OCI-LY1 (cell line): Measurements from ENCODE around the gene DGKD.

Experiments used
- H2AFZ ChIP-seq: fragments of 200-600 bp; sonication (generic), shearing (Covaris generic); 2 replicates; pipeline ENCODE4 v1.6.0; 2014; ENCODE audit warnings: antibody characterized with exemption, mild to moderate bottlenecking, low read length
- H3F3A ChIP-seq: fragments of 200-600 bp; sonication (generic), shearing (Covaris generic); 2 replicates; pipeline ENCODE4 v1.6.0; 2014; ENCODE audit warnings: mild to moderate bottlenecking, antibody characterized with exemption, low read length, moderate library complexity; ENCODE audit not compliant: insufficient read depth
- H3K27ac ChIP-seq: fragments of 200-600 bp; sonication (generic); 2 replicates; pipeline ENCODE4 v1.5.1; 2014; ENCODE audit warnings: low read length, mixed run types, mild to moderate bottlenecking, low read depth; ENCODE audit not compliant: poor library complexity, severe bottlenecking
- H3K27me3 ChIP-seq: fragments of 200-600 bp; sonication (generic); 2 replicates; pipeline ENCODE4 v1.6.0; 2014; ENCODE audit warnings: antibody characterized with exemption, mild to moderate bottlenecking, low read length, moderate library complexity; ENCODE audit not compliant: insufficient read depth
- H3K36me3 ChIP-seq: fragments of 200-600 bp; sonication (generic); 2 replicates; pipeline ENCODE4 v1.6.1; 2014; ENCODE audit warnings: mild to moderate bottlenecking, antibody characterized with exemption, low read length, moderate library complexity, mixed read lengths; ENCODE audit not compliant: insufficient read depth
- H3K4me1 ChIP-seq: fragments of 200-600 bp; sonication (generic); 2 replicates; pipeline ENCODE4 v1.5.1; 2014; ENCODE audit warnings: mild to moderate bottlenecking, low read length, moderate library complexity; ENCODE audit not compliant: insufficient read depth, severe bottlenecking
- H3K4me2 ChIP-seq: fragments of 200-600 bp; sonication (generic), shearing (Covaris generic); 2 replicates; pipeline ENCODE4 v1.6.1; 2014; ENCODE audit warnings: low read length
- H3K4me3 ChIP-seq: fragments of 200-600 bp; sonication (generic); 2 replicates; pipeline ENCODE4 v1.5.1; 2014; ENCODE audit warnings: low read length, low read depth, mild to moderate bottlenecking, mixed read lengths; ENCODE audit not compliant: poor library complexity, severe bottlenecking
- H3K79me2 ChIP-seq: fragments of 200-600 bp; shearing (Covaris generic); 2 replicates; pipeline ENCODE4 v1.6.1; 2016; ENCODE audit warnings: mixed run types, low read length, mixed read lengths; ENCODE audit not compliant: insufficient read depth
- H3K9ac ChIP-seq: fragments of 200-600 bp; sonication (generic), shearing (Covaris generic); 2 replicates; pipeline ENCODE4 v1.6.1; 2014; ENCODE audit warnings: mild to moderate bottlenecking, low read length, mixed read lengths
- H3K9me2 ChIP-seq: fragments of 200-600 bp; sonication (generic), shearing (Covaris generic); 2 replicates; pipeline ENCODE4 v1.6.1; 2014; ENCODE audit warnings: low read depth, mild to moderate bottlenecking, low read length, mixed read lengths
- H3K9me3 ChIP-seq: fragments of 200-600 bp; shearing (Covaris generic); 2 replicates; pipeline ENCODE4 v1.6.1; 2014; ENCODE audit warnings: low read length, mixed read lengths
- H4K20me1 ChIP-seq: fragments of 200-600 bp; sonication (generic), shearing (Covaris generic); 2 replicates; pipeline ENCODE4 v1.6.0; 2016; ENCODE audit warnings: mild to moderate bottlenecking, low read length; ENCODE audit not compliant: insufficient read depth
- CTCF ChIP-seq: fragments of 200-600 bp; sonication (generic), shearing (Covaris generic); IDR thresholded peaks from 2 replicates; pipeline ENCODE4 v1.5.1; 2017; ENCODE audit warnings: mild to moderate bottlenecking, antibody characterized with exemption, low read length, moderate library complexity, mixed read lengths
- EZH2 ChIP-seq: fragments of 200-600 bp; sonication (generic), shearing (Covaris generic); IDR thresholded peaks from 2 replicates; pipeline ENCODE4 v1.8.0; 2017; ENCODE audit warnings: borderline replicate concordance, mixed run types, mild to moderate bottlenecking, antibody characterized with exemption, low read length, moderate library complexity, mixed read lengths

DGKD gene

GRCh38 chr2:233406865-233407264 lies 52.6 kb downstream of the DGKD start:
- Histone ChIP-seq H2AFZ (no peak overlapping the region), H3K4me3 (no peak overlapping the region), H3K27me3 (no peaks in the 10 kb centered on the region), H3K4me2 (no peak overlapping the region), H3K9me2 (no peaks in the 10 kb centered on the region), H3K27ac (no peak overlapping the region), H3K9ac (no peak overlapping the region), H3K79me2 (no peaks in the 10 kb centered on the region), H3F3A (no peaks in the 10 kb centered on the region), H4K20me1 (no peaks in the 10 kb centered on the region), H3K9me3 (peaks cover 16% of the 10 kb centered on the region), H3K4me1 (no peaks in the 10 kb centered on the region), H3K36me3 (no peaks in the 10 kb centered on the region; the same call in 1 of the 2 replicates)
- TF ChIP-seq CTCF, result no peak
- no peak for TF ChIP-seq EZH2

- H3K27ac ChIP-seq, result no peak overlapping the region
- H3K9me3 ChIP-seq, result peaks cover 21% of the 10 kb centered on the region
- H3K4me2 ChIP-seq, result no peak overlapping the region
- no peak overlapping the region for H2AFZ ChIP-seq
- H3K9ac ChIP-seq, result no peak overlapping the region
- H3K4me3 ChIP-seq, result no peak overlapping the region
- TF ChIP-seq EZH2 (no peak), CTCF (no peak)
- no peaks in the 10 kb centered on the region for H3F3A ChIP-seq
- no peaks in the 10 kb centered on the region for H3K27me3 ChIP-seq
- no peaks in the 10 kb centered on the region for H3K9me2 ChIP-seq
- H3K79me2 ChIP-seq, result no peaks in the 10 kb centered on the region
- H4K20me1 ChIP-seq, result no peaks in the 10 kb centered on the region
- no peaks in the 10 kb centered on the region for H3K4me1 ChIP-seq
- H3K36me3 ChIP-seq, result no peaks in the 10 kb centered on the region; the same call in 1 of the 2 replicates
Observed at GRCh38 chr2:233407771-233408181, 53.5 kb downstream of the DGKD start.

GRCh38 chr2:233408366-233409285 lies 54.3 kb downstream of the DGKD start:
- no peak overlapping the region for H3K4me3 ChIP-seq
- no peak overlapping the region for H3K27ac ChIP-seq
- no peaks in the 10 kb centered on the region for H4K20me1 ChIP-seq
- H3K27me3 ChIP-seq, result no peaks in the 10 kb centered on the region
- TF ChIP-seq CTCF (no peak), EZH2 (no peak)
- H3K79me2 ChIP-seq, result no peaks in the 10 kb centered on the region
- H2AFZ ChIP-seq, result no peak overlapping the region
- no peaks in the 10 kb centered on the region for H3K4me1 ChIP-seq
- H3K9ac ChIP-seq, result no peak overlapping the region
- no peak overlapping the region for H3K4me2 ChIP-seq
- H3K9me3 ChIP-seq, result peaks cover 21% of the 10 kb centered on the region
- no peaks in the 10 kb centered on the region for H3F3A ChIP-seq
- no peaks in the 10 kb centered on the region for H3K9me2 ChIP-seq
- no peaks in the 10 kb centered on the region; the same call in 1 of the 2 replicates for H3K36me3 ChIP-seq
